HG03025 (cell line): Measurements from ENCODE around the gene NPC2.
"Not testable (repeated sequence)": the region's sequence is repeated elsewhere in the genome, so short reads cannot be mapped to it uniquely, and the experiment has no call there.

Experiments
- ATAC-seq: cut with Tn5 transposase; IDR thresholded peaks from one replicate; pipeline ENCODE4 v1.9.1; 2021; ENCODE audit warnings: mild to moderate bottlenecking, moderate library complexity; ENCODE audit not compliant: unreplicated experiment, low FRiP score

Gene NPC2

GRCh38 chr14:74474376-74474775 lies 18.7 kb downstream of the NPC2 start:
- ATAC-seq: no peak

- ATAC-seq: no peak
Measured at GRCh38 chr14:74472601-74473000, 20.5 kb downstream of the NPC2 start.

GRCh38 chr14:74469548-74470518 lies 23.3 kb downstream of the NPC2 start:
- no peak for ATAC-seq

GRCh38 chr14:74468513-74468912 lies 24.6 kb downstream of the NPC2 start:
- ATAC-seq: no peak

- no peak for ATAC-seq
Measured at GRCh38 chr14:74465335-74465734, 27.8 kb downstream of the NPC2 start.

GRCh38 chr14:74464785-74465184 lies 28.3 kb downstream of the NPC2 start:
- no peak for ATAC-seq

GRCh38 chr14:74463697-74464096 lies 29.4 kb downstream of the NPC2 start:
- ATAC-seq: no peak

- ATAC-seq: no peak
Measured at GRCh38 chr14:74462993-74463392, 30.1 kb downstream of the NPC2 start.

GRCh38 chr14:74459976-74460375 lies 33.1 kb downstream of the NPC2 start:
- ATAC-seq: no peak

GRCh38 chr14:74459289-74459946 lies 33.7 kb downstream of the NPC2 start:
- ATAC-seq: no peak

GRCh38 chr14:74457565-74457895 lies 35.6 kb downstream of the NPC2 start:
- no peak for ATAC-seq

- no peak for ATAC-seq
Measured at GRCh38 chr14:74456684-74457564, 36.2 kb downstream of the NPC2 start.

- not testable (repeated sequence) for ATAC-seq
Measured at GRCh38 chr14:74454397-74454796, 38.7 kb downstream of the NPC2 start.

GRCh38 chr14:74444866-74445265 lies 48.2 kb downstream of the NPC2 start:
- ATAC-seq: no peak

- no peak for ATAC-seq
Measured at GRCh38 chr14:74442757-74443156, 50.3 kb downstream of the NPC2 start.

GRCh38 chr14:74441113-74441512 lies 52.0 kb downstream of the NPC2 start:
- ATAC-seq: no peak

GRCh38 chr14:74438351-74438915 lies 54.7 kb downstream of the NPC2 start:
- no peak for ATAC-seq

- ATAC-seq: no peak
Measured at GRCh38 chr14:74437496-74438053, 55.5 kb downstream of the NPC2 start.

GRCh38 chr14:74434294-74434693 lies 58.8 kb downstream of the NPC2 start:
- ATAC-seq: no peak

GRCh38 chr14:74429991-74430390 lies 63.1 kb downstream of the NPC2 start:
- ATAC-seq: no peak
